ENCODE results near the gene RIC3.

Gene RIC3

DNA sequence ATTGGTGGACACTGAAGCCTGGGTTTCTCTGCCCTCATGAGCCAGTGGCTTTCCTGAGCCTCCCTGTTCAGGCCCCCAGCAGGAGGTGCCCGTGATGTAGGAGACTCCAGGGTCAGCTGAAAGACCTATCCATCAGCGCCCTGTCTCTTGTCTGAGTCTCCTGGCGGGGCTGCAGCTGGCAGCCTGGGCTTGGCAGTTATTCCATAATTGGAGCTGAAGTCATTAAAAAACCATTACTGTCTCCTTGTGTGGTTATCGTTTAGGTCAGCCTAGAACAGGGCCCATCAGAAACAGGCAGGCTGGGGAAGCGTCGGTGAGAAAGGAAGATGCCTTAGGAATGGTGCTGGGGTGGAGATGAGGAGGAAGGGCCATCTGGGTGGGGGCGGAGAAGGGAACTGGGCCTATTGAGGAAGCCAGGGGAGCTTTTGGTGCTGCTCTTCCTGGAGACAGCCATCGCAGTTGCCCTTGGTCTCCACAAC, 82.8 kb downstream of the RIC3 start:
- FAIRE-seq, result no peak

DNA sequence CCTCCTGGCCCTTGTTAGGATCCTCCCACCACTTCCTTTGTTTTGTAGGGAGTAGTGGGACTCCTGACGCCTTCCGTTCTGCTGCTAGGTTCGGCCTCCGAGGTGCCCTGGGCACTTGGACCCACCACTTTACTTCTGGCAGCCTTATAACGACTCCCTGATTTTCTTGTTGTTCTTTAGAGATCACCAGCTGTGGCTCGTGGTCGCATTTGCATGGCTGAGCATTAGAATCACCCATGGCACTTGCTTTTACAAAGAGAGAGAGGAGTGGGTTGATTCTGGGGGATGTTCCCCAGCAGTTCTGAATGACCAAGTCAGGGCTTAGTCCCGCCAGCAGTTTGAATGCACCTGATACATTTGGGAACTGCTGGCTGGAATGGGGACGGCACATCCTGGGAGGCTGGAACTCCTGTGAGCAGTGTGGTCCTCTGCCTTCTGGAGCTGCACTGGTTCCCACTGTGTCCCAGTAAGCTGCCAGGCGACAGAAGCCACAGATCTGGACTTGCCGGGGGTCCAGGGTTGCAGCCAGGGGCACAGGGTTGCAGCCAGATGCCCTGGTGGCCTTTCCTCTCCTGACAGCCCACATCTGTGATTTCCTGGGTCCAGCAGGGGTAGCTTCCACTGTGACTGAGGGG, 83.7 kb downstream of the RIC3 start:
- FAIRE-seq, result no peak

DNA sequence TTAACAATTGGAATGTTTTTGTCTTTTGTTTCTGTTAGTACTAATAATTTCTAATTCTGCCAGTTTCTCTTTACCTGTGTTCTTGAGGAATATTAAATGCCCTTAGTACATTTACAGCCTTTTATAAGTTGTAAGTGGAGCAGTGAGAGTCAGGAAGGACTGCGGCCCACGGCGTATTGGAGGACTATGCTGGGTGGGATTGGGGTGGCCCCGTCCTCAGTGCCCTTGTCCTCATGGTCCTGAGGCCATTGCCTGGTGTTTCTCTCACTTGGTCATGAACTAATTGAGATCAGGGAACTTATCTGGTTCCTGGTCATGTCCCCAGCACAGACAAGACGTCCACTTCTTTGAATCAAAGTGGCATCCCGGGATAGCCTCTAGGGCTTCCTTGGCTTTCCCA, 84.5 kb downstream of the RIC3 start:
- FAIRE-seq, result no peak

DNA sequence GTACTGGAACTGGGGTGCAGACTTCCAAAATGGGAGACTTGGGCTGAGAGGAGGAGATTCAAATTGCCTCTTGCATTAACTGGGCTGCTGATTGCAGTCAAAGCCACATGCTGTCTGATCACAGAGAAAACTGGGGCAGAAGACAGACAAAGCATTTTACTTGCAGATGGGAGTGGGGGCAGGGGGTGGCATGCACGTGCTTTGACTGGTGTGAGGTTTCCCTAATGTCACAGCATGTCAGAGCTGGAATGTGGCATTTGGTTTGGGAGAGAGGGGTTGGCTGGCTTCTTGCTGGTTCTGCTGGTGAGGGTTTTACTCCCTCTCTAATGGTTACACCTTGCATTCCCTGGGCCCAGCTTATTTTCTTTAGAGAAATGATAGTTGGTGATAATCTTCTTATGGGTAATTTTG, 84.9 kb downstream of the RIC3 start:
- FAIRE-seq, result no peak

GRCh38 chr11:8083088-8083395, 85.8 kb downstream of the RIC3 start:
- no peak for FAIRE-seq

DNA sequence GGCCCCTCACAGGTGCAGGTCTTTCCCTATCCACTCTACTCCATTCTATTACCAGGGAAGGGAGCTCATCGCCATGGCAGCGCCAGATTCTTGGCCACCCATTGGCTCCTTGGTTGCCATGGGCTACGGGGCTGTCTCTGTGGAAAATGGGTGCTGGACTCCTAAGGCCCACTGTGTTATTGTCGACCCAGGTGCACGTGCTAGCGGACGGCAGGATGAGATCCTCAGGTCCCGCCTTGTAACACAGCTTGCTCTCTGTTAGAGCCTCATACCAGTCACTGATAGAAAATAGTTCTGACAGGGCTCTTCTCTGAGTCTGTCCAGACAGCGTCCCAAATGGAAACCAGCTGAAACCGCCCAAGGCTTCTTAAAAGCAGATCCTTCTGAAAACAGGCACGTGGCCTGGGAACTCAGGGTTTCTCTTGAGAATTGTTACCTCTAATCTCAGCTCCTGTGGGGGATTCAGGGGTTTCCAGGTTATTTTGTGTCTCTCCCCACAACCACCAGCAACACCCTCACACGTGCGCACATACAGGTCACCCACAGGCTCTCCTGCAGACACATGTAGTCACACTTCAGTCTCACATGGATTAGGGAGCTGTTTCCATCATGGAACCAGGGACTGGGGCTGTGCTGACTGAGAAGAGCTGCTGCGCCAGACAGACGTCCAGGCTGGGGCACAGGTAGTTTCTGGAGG, 86.3 kb downstream of the RIC3 start:
- no peak for FAIRE-seq

DNA sequence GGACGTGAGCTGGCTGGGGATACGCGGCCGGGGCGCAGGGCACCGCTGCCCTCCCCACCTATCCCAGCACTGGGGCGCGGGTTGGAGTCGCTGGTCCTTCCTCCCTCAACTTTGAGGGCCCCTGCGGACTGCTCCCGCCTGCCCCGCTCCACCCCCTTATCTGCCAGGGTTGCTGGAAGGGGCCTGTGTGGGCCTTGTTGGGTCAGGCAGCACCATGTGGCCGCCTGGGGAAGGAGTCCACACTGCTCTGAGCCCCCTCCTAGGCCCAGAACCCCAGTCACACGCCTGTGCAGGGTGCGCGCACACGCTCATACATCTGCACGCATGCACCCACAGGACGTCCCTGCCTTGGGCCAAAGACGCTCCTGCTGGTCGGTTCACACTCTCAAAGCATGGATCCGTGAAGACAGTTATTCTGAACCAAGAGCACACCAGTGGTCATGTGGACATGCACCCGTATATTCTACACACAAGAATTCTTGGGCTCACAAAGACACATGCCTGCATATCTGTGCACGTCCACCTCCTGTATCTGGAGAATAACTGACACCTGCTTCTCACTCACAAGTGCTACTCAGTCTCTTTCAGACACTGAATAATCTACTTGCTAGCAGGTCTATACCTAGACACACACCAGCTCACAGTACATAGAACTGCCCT, 87.1 kb downstream of the RIC3 start:
- no peak for FAIRE-seq

- FAIRE-seq, result no peak
Measured at GRCh38 chr11:8080674-8081590, 87.9 kb downstream of the RIC3 start, which contains the start of gene TUB. Gene TUB, plus strand, starts transcription at chr11:8081211. Its CDS starts 300 bp downstream, at chr11:8081511.

GRCh38 chr11:8080069-8080670, 88.7 kb downstream of the RIC3 start:
- FAIRE-seq, result no peak

GRCh38 chr11:8079111-8079675, 89.6 kb downstream of the RIC3 start:
- FAIRE-seq, result no peak

GRCh38 chr11:8075119-8075726, 93.6 kb downstream of the RIC3 start:
- FAIRE-seq, result no peak

- no peak for FAIRE-seq
Measured at GRCh38 chr11:8071616-8072581, 96.9 kb downstream of the RIC3 start.

- FAIRE-seq, result no peak
Measured at GRCh38 chr11:8070417-8071115, 98.3 kb downstream of the RIC3 start.

DNA sequence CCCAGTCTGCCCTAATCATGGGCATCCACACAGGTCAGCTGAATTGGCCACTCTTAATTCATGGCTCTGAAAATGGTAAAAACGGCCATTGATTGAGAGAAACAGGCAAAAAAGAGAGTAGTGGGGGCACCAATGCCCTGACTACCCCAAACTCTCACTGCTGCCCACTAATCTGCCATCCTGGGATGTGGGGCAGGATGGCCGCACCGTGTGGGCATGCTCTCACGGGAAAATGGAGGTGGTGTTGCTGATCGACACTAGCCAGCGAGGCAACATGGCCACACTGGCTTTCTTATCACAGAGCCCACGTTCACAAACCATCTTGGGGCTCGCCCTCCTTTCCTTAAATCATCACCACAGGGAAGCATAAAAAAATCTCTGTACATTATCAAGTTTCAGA, 99.1 kb downstream of the RIC3 start:
- no peak for FAIRE-seq

- FAIRE-seq, result peak; percentile 37
Measured at GRCh38 chr11:8068605-8069221, 100.1 kb downstream of the RIC3 start.

DNA sequence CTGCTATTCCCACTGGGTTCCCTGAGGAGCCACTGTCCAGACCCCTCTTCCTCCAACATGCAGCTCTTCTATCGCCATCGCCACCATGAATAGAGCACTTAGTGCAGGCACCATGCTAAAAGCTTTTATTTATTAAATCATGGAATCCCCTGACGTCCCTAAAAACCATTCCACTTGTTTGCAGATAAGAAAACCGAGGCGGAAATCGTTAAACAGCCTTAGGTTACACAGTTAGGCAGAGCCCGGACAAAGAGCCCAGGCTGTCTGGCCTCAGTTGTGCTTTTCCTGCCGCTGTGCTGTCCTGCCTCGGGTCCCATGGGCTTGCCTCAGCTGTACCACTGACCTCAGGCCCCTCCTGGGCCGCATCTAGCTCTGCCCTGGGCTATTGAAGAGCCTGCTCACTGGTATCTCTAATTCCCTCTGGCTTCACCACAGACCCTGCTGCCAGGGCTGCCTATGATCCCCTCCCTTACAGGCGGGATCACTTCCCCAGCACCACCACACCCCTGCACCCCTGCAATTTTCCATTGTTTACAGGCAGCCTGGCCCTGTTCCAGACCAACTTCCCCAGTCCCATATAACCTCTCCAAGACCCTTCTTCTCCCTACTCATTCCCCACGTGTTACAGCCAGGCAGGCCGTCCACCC, 100.8 kb downstream of the RIC3 start:
- FAIRE-seq, result no peak

- no peak for FAIRE-seq
Measured at GRCh38 chr11:8067567-8067928, 101.3 kb downstream of the RIC3 start.

- FAIRE-seq, result no peak
Measured at GRCh38 chr11:8066911-8067455, 101.8 kb downstream of the RIC3 start.
